Chondrocyte (in vitro differentiated cells): Measurements from ENCODE around the gene KLF3. TPM values are rescaled to one million over a fixed set of nuclear protein-coding genes. Genes with fewer than 3 reads are reported as not detected.

Source experiments
- DNase-seq: peaks from one replicate; pipeline ENCODE4 v3.0.0; 2021; ENCODE audit warnings: mixed read lengths, low spot score
- H3K27ac Mint-ChIP-seq: one replicate; pipeline ENCODE4 v1.8.0; 2021; ENCODE audit warnings: mild to moderate bottlenecking, moderate library complexity, mixed read lengths; ENCODE audit not compliant: unreplicated experiment
- H3K27me3 Mint-ChIP-seq: 2 replicates; pipeline ENCODE4 v1.8.0; 2021; ENCODE audit warnings: low read depth, mixed read lengths
- H3K36me3 Mint-ChIP-seq: 2 replicates; pipeline ENCODE4 v1.8.0; 2021; ENCODE audit warnings: low read depth, mixed read lengths
- H3K4me1 Mint-ChIP-seq: 2 replicates; pipeline ENCODE4 v1.8.0; 2021; ENCODE audit warnings: low read depth, mild to moderate bottlenecking, mixed read lengths
- H3K4me3 Mint-ChIP-seq: one replicate; pipeline ENCODE4 v1.8.0; 2021; ENCODE audit warnings: mild to moderate bottlenecking, moderate library complexity, mixed read lengths; ENCODE audit not compliant: unreplicated experiment
- H3K9me3 Mint-ChIP-seq: 2 replicates; pipeline ENCODE4 v1.8.0; 2021; ENCODE audit warnings: low read depth, mixed read lengths
- CTCF ChIP-seq: fragments of 200-600 bp; sonication (generic); IDR thresholded peaks from 2 replicates; pipeline ENCODE4 v1.5.0; 2021; ENCODE audit warnings: antibody characterized with exemption, mild to moderate bottlenecking, moderate library complexity
- total RNA-seq: library from RNA; stranded (reverse); gene quantifications from 3 replicates; pipeline ENCODE4 v1.2.1, GENCODE V29; 2021

The KLF3 gene
- total RNA-seq, 1 donor from 2014 or later = 26.4 TPM

GRCh38 chr4:38641811-38642210, 22.2 kb upstream of the KLF3 start:
- H3K27ac Mint-ChIP-seq = no peak overlapping the region
- no peaks in the 10 kb centered on the region for H3K27me3 Mint-ChIP-seq
- no peak overlapping the region for H3K4me3 Mint-ChIP-seq
- no peaks in the 10 kb centered on the region for H3K36me3 Mint-ChIP-seq
- peaks cover 3% of the 10 kb centered on the region for H3K9me3 Mint-ChIP-seq
- DNase-seq = no peak
- peaks cover 7% of the 10 kb centered on the region for H3K4me1 Mint-ChIP-seq
- no peak for TF ChIP-seq CTCF

GRCh38 chr4:38644201-38644600, 19.8 kb upstream of the KLF3 start:
- no peak for DNase-seq
- Mint-ChIP-seq H3K4me3 (no peak overlapping the region), H3K27ac (no peak overlapping the region), H3K27me3 (no peaks in the 10 kb centered on the region), H3K36me3 (no peaks in the 10 kb centered on the region), H3K4me1 (no peaks in the 10 kb centered on the region), H3K9me3 (peaks cover 3% of the 10 kb centered on the region)
- no peak for TF ChIP-seq CTCF

- H3K27ac Mint-ChIP-seq = no peak overlapping the region
- TF ChIP-seq CTCF = no peak
- no peak for DNase-seq
- H3K4me1 Mint-ChIP-seq = no peaks in the 10 kb centered on the region
- H3K4me3 Mint-ChIP-seq = no peak overlapping the region
- peaks cover 3% of the 10 kb centered on the region for H3K9me3 Mint-ChIP-seq
- H3K27me3 Mint-ChIP-seq = no peaks in the 10 kb centered on the region
- no peaks in the 10 kb centered on the region for H3K36me3 Mint-ChIP-seq
Measured at GRCh38 chr4:38647101-38647819, 16.7 kb upstream of the KLF3 start.

DNA sequence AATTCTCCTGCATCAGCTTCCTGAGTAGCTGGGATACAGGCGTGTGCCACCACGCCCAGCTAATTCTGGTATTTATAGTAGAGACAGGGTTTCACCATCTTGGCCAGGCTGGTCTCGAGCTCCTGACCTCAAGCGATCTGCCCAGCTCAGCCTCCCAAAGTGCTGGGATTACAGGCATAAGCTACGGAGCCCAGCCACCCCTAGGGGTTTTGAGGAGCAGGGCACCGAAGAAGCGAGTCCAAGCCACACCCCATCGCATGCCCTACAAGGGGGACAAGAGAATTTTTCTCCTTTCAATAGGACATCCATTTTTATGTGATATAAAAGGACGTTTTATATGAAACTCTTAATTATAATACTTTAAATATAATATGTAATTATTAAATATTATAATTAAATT, 13.9 kb upstream of the KLF3 start:
- no peaks in the 10 kb centered on the region for H3K36me3 Mint-ChIP-seq
- H3K4me3 Mint-ChIP-seq = no peak overlapping the region
- H3K27ac Mint-ChIP-seq = no peak overlapping the region
- peaks cover 3% of the 10 kb centered on the region for H3K9me3 Mint-ChIP-seq
- peaks cover under 1% of the 10 kb centered on the region for H3K27me3 Mint-ChIP-seq
- no peak for DNase-seq
- H3K4me1 Mint-ChIP-seq = no peaks in the 10 kb centered on the region
- no peak for TF ChIP-seq CTCF

DNA sequence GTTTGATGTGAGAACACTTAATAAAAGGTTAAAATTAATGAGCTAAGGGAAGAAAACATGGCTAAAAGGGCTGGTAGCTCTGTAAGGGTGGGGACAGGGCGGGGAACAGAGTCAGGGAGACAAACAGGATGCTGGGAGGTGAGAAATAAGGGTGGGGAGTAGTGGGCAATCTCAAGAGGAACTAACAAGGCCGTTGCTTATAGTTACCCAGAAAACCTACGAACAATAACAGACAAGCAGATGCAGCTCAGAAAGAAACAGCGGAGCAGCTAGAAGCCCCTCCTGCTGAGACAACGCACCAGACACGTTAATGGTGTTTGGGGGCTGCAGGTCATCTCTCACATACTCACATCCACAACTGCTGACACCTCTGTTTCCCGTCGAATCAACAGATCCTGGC, 9.7 kb upstream of the KLF3 start:
- Mint-ChIP-seq H3K4me1 (no peaks in the 10 kb centered on the region), H3K9me3 (no peaks in the 10 kb centered on the region), H3K4me3 (no peak overlapping the region), H3K27ac (no peak overlapping the region), H3K27me3 (peaks cover 2% of the 10 kb centered on the region), H3K36me3 (no peaks in the 10 kb centered on the region)
- no peak for TF ChIP-seq CTCF
- no peak for DNase-seq
